HepG2 (cell line): ENCODE data around the gene TAMM41. TPM values are rescaled to one million over a fixed set of nuclear protein-coding genes. Genes with fewer than 3 reads are reported as not detected.

Experiments
- ADNP ChIP-seq: sonication (generic); formaldehyde crosslinking; IDR thresholded peaks from 2 replicates; pipeline ENCODE4 v1.4.0; 2020; ENCODE audit warnings: missing genetic modification reagents
- XBP1 ChIP-seq: sonication (generic); formaldehyde crosslinking; IDR thresholded peaks from 2 replicates; pipeline ENCODE4 v1.5.0; 2020; ENCODE audit warnings: missing genetic modification reagents
- ZNF572 ChIP-seq: sonication (generic); formaldehyde crosslinking; IDR thresholded peaks from 2 replicates; pipeline ENCODE4 v1.5.1; 2020; ENCODE audit warnings: mild to moderate bottlenecking, missing genetic modification reagents
- ZNF724P ChIP-seq: sonication (generic); formaldehyde crosslinking; IDR thresholded peaks from 2 replicates; pipeline ENCODE4 v1.8.0; 2022; ENCODE audit warnings: missing genetic modification reagents, borderline replicate concordance
- polyA plus RNA-seq, 8 experiments: library from polyadenylated mRNA; depleted of rRNA in 3 of 8; stranded (reverse) in 7 of 8; unstranded in 1 of 8; fragments of >200 nt; fragmentation: Illumina TruSeq in 4 of 8; extraction: Trizol in 4 of 8; gene quantifications; 2 replicates each; pipeline versions ENCODE4 v1.2.1 to v1.2.3, GENCODE V29; 2011 to 2016; ENCODE audit warnings: low read depth in 4 of 8, missing spikeins in 1 of 8, mixed read lengths in 1 of 8; ENCODE audit not compliant: insufficient read depth in 1 of 8
- total RNA-seq, 5 experiments: library from RNA; depleted of rRNA; stranded (reverse); fragments of >200 nt; fragmentation: Illumina TruSeq; extraction: Trizol; gene quantifications; 2 replicates each; pipeline ENCODE4 v1.2.3, GENCODE V29; 2016; ENCODE audit warnings: low read depth in 1 of 5
- TF ChIP-seq, protein P1 (sequence below), 2 experiments: fragments of 450-650 bp in 1 of 2; sonication (generic) in 1 of 2; formaldehyde crosslinking in 1 of 2; IDR thresholded peaks; 2 replicates each; pipeline versions ENCODE4 v1.6.1 to v1.8.0; 2016 to 2022; ENCODE audit warnings: antibody characterized with exemption in 1 of 2, mild to moderate bottlenecking in 1 of 2, missing genetic modification reagents in 1 of 2

Gene TAMM41
- total and polyA plus RNA-seq, 2 of the 13 experiments (the other 11 are each of a cell fraction or from before 2014, with no cell fraction given), result 9.9 to 12.2 TPM

DNA sequence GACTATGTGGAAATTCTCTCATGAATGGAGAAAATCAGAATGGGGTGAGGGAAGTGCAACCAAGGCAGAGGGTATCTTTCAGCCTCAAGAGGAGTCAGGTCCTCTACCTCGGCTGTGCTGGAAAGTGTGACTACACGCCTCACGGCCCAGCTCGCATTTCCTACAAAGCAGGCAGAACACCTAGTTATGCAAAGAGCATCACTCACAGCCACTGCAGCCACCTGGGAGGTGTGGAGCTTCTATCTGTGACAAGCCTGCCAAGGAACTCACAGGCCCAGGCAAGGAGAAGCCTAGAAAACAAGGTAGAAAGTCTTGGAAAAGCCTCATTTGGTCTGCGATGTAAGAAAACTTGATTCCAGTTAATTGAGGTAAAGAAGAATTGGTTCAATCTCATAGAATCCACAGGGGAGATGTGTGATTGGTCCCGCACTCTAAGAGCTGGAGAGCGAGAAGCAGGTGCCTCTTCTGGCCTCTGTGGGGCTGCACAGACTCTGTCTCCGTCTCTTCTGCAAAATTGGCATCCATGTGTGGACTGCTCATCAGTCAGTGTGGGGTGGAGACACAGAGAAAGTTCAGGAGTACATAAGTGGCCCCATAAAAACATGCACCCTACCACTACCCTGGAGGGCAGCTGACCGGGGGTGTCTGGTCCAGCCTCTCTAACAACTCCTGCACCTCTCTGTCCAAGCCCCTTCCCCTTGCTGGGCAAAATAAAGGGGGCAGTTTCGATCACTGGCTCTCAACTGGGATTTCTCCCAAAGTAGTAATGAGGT is 76.8 kb downstream of the TAMM41 start (continued):
- TF ChIP-seq, protein P1, sequence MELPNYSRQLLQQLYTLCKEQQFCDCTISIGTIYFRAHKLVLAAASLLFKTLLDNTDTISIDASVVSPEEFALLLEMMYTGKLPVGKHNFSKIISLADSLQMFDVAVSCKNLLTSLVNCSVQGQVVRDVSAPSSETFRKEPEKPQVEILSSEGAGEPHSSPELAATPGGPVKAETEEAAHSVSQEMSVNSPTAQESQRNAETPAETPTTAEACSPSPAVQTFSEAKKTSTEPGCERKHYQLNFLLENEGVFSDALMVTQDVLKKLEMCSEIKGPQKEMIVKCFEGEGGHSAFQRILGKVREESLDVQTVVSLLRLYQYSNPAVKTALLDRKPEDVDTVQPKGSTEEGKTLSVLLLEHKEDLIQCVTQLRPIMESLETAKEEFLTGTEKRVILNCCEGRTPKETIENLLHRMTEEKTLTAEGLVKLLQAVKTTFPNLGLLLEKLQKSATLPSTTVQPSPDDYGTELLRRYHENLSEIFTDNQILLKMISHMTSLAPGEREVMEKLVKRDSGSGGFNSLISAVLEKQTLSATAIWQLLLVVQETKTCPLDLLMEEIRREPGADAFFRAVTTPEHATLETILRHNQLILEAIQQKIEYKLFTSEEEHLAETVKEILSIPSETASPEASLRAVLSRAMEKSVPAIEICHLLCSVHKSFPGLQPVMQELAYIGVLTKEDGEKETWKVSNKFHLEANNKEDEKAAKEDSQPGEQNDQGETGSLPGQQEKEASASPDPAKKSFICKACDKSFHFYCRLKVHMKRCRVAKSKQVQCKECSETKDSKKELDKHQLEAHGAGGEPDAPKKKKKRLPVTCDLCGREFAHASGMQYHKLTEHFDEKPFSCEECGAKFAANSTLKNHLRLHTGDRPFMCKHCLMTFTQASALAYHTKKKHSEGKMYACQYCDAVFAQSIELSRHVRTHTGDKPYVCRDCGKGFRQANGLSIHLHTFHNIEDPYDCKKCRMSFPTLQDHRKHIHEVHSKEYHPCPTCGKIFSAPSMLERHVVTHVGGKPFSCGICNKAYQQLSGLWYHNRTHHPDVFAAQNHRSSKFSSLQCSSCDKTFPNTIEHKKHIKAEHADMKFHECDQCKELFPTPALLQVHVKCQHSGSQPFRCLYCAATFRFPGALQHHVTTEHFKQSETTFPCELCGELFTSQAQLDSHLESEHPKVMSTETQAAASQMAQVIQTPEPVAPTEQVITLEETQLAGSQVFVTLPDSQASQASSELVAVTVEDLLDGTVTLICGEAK (IDR thresholded peaks at IDR 0.05), result no peak
- TF ChIP-seq, protein P1 (CRISPR knock-in tag; IDR thresholded peaks at IDR 0.05), result no peak
- TF ChIP-seq ZNF572 (no peak), XBP1 (CRISPR knock-in tag) (no peak), ADNP (no peak), ZNF724P (no peak)
